GM21423 (cell line): ENCODE data around the gene ASAH2B.
"Not testable (repeated sequence)": the region's sequence is repeated elsewhere in the genome, so short reads cannot be mapped to it uniquely, and the experiment has no call there.

Source experiments
- ATAC-seq: cut with Tn5 transposase; IDR thresholded peaks from one replicate; pipeline ENCODE4 v1.9.1; 2021; ENCODE audit warnings: mild to moderate bottlenecking, moderate library complexity; ENCODE audit not compliant: unreplicated experiment

Gene ASAH2B

DNA sequence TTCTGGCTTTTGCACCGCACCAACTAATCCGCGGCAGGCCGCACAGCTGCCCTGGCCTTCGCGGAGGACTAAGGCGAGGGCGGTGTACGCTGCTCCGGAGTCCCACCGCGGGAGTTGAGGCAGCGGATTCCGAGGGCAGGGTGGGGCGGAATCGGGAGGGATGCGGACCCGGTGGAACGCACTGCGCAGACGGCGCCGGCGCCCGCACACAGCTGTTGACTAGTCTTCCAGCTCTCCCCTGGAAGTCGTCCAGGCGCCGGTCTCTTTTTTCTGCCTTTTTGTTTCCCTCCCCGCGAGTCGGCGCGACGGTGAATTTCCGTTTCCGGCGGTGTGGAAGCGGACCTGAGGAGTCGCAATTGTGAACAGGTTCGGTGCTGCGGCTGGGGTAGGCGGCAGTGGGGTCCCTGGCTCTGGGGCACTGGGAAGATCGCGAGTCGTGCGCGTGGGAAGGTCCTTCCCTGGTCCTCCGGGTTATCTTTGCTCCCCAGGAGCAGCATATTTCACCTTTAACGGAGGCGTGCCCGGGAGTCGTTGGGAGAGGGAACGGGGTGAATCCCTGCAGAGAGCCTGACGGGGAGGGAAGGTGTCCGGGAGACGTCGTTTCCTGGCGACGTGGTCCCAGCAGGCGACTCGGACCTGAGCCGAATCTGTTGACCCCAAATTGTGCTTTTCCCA is at the start of gene ASAH2B:
Gene ASAH2B (plus strand): TSS at position 319 of the 675 bp plus-strand sequence. CDS start 5,195 bp downstream, outside the sequence.
- peak; percentile 74 for ATAC-seq

- ATAC-seq = not testable (repeated sequence)
Measured at GRCh38 chr10:50697819-50698218, 41.9 kb upstream of the ASAH2B start.

GRCh38 chr10:50701947-50702346 is 37.8 kb upstream of the ASAH2B start:
- not testable (repeated sequence) for ATAC-seq

DNA sequence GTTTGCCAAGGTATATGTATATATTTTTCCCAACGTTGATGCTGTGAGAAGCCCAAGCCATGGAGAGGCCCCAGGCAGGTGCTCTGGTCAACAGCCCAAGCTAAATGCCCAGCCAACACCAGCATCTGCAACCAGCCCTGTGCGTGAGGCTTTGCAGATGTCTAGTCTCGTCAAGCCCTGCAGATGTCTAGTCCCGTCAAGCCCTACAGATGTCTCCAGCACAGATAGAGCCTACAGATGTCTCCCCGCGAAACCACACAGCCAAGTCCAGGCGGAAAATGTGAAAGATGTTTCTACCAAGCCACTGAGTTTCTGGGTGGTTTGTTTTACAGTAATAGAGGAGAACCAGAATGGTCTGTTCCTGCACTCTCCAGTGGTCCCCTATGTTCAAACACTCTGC is 36.7 kb upstream of the ASAH2B start:
- not testable (repeated sequence) for ATAC-seq

- peak; percentile 59 for ATAC-seq
Measured at GRCh38 chr10:50704436-50705079, 35.2 kb upstream of the ASAH2B start.

- ATAC-seq = not testable (repeated sequence)
Measured at GRCh38 chr10:50706006-50706405, 33.7 kb upstream of the ASAH2B start.

DNA sequence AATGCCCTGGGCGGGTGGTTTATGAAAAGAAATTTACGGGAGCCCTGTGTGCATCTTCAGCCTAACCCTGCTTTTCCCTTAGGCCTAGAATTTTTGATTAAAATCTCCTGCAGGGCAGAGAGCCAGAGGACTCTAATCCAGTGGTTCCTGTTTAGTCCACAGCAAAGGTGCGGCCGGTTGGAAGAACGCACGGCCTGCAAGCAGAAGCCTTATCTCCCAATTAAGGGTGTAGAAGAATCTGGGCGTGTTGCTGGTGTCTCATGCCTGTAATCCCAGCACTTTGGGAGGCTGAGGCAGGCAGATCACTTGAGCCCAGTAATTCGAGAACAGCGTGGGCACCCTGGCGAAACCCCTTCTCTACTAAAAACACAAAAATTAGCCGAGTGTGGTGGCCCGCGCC is 29.5 kb upstream of the ASAH2B start:
- not testable (repeated sequence) for ATAC-seq

DNA sequence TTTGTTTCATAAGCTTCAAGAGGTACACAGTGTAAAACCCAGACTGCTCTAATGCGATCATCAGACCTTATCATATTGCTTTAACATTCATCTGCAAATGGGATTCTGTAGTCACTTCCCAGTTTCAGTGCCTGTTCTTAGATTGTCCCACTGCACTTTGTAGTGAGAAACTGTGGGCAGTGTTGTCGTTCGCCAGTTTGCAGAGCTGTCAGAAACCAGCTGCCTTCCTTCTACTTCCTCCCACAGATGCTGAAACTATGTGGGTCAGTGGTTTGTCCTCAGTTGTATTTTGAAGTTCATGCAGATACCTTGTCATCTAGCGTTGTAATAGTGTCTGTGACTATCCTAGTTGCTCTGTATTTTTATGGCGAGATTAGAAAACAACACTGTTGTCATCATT is 15.9 kb upstream of the ASAH2B start:
- ATAC-seq = not testable (repeated sequence)

- ATAC-seq = not testable (repeated sequence)
Measured at GRCh38 chr10:50728112-50728511, 11.6 kb upstream of the ASAH2B start.

GRCh38 chr10:50738987-50739617 is 634 bp upstream of the ASAH2B start:
- not testable (repeated sequence) for ATAC-seq

DNA sequence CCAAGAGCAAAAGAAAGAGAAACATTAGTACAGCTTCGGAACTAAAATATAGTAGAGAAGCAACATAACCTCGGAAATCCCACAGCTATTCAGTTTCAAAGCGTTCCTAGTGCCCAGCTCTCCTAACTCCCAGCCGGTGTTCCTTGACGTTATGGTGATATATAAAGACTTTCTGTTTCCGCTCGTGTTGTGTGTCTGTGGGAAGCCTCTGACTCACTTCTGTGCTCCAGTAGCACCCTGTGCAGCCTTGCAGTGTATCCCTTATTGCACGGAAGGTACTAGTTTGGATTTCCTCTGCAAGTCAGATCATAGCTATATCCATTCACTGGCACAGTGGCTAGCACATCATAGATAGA is 535 bp downstream of the ASAH2B start:
- peak; percentile 37 for ATAC-seq

GRCh38 chr10:50742820-50743219 is 3.1 kb downstream of the ASAH2B start:
- not testable (repeated sequence) for ATAC-seq

- not testable (repeated sequence) for ATAC-seq
Measured at GRCh38 chr10:50766774-50767513, 27.2 kb downstream of the ASAH2B start.

DNA sequence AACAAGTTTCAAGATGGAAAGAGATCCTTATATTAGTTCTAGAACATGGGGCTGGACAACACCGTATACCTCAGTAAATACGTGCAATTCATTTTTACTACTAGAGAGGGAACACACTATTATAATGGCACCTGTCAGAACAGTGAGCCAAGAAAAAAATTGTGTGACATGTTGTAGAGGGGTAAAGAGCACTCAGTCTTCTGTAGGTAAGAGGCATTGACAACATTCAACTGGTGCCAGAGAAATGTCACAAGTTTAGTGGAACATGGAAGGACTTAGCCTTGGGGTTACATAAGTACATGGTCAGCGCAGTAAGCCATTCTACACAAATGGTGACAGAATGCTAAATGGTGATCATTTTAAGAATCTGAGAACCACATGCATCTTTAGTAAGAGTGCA is 32.3 kb downstream of the ASAH2B start:
- ATAC-seq = not testable (repeated sequence)

- ATAC-seq = not testable (repeated sequence)
Measured at GRCh38 chr10:50774868-50775267, 35.1 kb downstream of the ASAH2B start.

DNA sequence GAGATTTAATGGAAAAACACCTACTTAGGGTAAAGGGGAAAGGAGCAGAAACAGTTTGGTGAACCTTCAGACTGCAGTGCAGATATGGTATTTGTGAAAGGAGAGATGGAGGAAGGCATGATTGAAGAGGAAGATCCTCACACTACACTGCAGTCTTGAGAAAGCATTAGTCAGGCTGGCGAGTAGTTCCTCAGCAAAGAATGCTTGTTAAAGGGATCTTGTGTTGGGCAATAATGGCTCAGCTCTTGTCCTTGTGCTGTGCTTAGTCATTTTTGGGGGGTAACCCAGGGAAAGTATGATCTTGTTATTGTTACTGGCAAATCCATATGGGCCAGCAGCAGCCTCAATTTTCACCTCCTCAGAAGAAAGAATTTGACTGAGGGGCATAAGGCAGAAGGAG is 40.3 kb downstream of the ASAH2B start:
- not testable (repeated sequence) for ATAC-seq

DNA sequence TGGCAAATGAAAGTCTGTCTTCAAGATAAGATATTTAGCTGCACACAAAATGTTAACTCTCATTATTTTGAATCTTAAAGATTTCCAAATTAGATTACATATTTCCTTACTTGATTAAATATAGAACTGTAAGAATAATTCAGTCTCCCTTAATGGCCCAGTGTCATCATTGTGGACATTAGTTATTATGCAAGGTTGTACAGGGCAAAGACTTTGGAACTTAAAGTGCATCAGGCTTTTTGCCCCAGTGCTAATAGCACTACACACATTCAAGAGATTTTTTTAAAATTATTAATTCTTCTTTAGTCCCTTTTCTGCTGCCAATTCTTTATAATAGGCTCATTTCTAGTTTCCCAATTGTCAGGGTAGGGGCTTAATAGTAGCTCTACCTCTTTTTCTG is 42.3 kb downstream of the ASAH2B start:
- ATAC-seq = not testable (repeated sequence)

DNA sequence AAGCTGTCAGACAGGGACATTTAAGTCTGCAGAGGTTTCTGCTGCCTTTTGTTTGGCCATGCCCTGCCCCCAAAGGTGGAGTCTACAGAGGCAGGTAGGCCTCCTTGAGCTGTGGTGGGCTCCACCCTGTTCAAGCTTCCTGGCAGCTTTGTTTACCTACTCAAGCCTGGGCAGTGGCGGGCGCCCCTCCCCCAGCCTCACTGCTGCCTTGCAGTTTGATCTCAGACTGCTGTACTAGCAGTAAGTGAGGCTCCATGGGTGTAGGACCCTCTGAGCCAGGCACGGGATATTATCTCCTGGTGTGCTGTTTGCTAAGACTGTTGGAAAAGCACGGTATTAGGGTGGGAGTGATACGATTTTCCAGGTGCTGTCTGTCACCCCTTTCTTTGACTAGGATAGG is 48.2 kb downstream of the ASAH2B start:
- ATAC-seq = not testable (repeated sequence)

DNA sequence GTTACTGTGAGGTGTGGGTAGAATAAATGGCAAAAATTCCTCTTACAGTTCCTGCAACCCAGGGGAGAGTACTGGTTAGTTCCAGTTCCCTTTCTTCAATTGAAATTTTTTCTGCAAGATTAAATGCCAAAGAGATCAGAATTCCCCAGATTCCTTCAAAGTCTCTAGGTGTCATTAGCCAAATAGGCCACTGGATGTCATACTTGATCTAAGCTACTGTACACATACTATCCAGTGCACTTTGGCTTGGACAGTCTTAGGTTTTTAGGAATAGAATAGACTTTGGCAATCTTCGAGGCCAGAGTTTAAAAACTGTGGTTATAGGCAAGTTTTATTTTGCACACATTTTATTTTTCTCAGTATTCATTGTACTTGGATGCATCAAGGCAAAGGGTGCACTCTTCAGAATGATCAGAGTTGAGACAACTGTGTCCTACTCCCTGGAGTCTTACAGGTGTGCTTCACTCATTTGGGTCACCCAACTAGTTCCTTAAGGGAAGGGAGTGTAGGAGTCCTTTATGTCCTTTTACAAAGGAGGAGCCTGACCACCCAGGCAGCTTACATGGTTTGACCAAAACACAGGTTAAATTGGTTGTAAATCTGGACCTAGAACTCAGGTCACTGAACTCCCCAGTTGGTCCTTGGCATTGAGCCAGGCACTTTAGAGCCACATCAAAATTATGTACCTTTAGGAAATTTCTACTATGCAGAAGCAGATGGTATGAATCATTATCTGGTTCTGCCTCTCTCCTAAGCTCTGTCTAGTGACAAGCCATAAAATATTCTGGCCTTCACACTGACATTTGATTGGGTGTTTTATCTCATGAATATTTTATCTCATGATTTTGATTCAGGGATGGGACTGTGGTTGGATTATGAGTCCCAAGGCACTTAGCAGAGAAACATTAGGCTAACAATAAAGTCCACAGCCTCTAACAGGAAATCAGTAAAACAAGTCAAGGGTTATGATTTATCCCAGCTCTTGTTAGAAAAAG is 49.5 kb downstream of the ASAH2B start:
- peak; percentile 55 for ATAC-seq

DNA sequence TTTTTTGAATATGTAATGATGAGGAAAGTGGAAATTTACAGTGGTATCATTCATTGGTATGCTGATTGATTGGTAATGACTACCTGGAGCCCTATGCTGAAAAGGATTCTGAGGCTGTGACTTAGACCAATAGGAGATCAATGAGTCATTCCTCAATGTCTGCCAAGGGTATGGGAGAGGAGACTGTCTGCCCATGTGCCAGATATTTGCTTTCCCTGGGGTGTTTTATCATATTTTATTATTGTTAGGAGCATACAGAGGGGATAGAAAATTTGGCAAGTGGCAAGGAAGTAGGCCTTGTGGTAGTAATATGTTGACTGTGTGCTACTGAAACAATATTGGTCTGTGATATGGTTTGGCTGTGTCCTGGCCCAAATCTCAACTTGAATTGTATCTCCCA is 54.8 kb downstream of the ASAH2B start:
- no peak for ATAC-seq
